Epithelial cell of esophagus (primary cell): ENCODE data around the gene ADISSP.

Experiments used
- DNase-seq: peaks from one replicate; pipeline ENCODE4 v3.0.0; 2010; ENCODE audit warnings: low read depth
- H3K4me3 ChIP-seq: 2 replicates; pipeline ENCODE4 v1.5.1; 2011; ENCODE audit warnings: mild to moderate bottlenecking, low read length, control low read depth
- CTCF ChIP-seq: IDR thresholded peaks from 2 replicates; pipeline ENCODE4 v1.5.1; 2011; ENCODE audit warnings: low read depth, mild to moderate bottlenecking, low read length, control low read depth, inconsistent platforms; ENCODE audit not compliant: insufficient read depth; ENCODE audit errors: missing control alignments

The ADISSP gene

GRCh38 chr20:3749087-3749688 is 18.4 kb downstream of the ADISSP start:
- TF ChIP-seq CTCF = no peak
- no peak overlapping the region for H3K4me3 ChIP-seq
- no peak for DNase-seq

- H3K4me3 ChIP-seq = no peak overlapping the region
- TF ChIP-seq CTCF = no peak
- no peak for DNase-seq
These were observed 19.5 kb downstream of the ADISSP start for GRCh38 chr20:3748073-3748472.

- DNase-seq = no peak
- no peak for TF ChIP-seq CTCF
- H3K4me3 ChIP-seq = no peak overlapping the region
These were observed 20.1 kb downstream of the ADISSP start for GRCh38 chr20:3747471-3747870.

GRCh38 chr20:3745686-3746173 is 21.8 kb downstream of the ADISSP start:
- no peak for DNase-seq
- no peak for TF ChIP-seq CTCF
- no peak overlapping the region for H3K4me3 ChIP-seq

- DNase-seq = peak; percentile 93
- H3K4me3 ChIP-seq = peak overlapping the region; percentile 15
- no peak for TF ChIP-seq CTCF
These were observed 22.5 kb downstream of the ADISSP start for GRCh38 chr20:3744806-3745685.

- no peak overlapping the region for H3K4me3 ChIP-seq
- no peak for TF ChIP-seq CTCF
- DNase-seq = no peak
These were observed 23.5 kb downstream of the ADISSP start for GRCh38 chr20:3744037-3744436.
